Measurements from ENCODE around the gene IQCE.

The IQCE gene

DNA sequence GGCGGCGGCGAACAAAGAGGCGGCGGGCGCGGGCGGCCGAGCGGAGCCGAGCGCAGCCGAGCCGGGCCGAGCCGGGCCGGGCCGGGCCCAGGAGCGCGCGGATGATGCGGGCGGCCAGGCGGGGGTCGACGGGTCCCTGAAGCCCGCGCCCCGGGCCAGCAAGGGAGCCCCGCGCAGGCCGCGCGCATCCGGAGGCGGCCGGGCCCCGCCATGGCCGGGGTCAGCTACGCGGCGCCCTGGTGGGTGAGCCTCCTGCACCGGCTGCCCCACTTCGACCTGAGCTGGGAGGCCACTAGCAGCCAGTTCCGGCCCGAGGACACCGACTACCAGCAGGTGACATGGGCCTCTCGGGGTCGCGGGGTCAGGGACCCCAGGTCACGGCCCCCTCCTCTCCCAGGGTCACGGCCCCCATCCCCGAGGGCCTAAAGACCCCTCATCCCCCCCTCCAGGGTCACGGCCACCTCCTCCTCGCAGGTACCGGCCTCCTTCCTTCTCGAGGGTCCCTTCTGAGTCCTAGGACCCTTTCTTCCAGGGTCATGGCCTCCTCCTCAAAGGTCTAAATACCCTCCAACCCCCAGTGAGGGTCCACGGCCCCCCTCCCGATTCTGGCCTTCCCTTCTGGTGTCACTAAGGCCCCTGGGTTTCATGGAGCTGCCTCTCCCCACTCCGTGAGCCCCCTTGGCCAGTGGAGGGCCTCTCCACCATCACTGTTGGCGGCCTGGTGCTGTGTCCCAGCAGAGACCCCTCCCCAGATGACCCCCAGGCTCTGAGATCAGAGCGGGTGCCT is 73.4 kb downstream of the IQCE start, which contains the start of gene TTYH3:
TSS of gene TTYH3 (plus strand) at position 41 of the 787 bp plus-strand sequence. CDS start at position 211, 170 bp downstream.
- peak in 1 of 2 donors; percentile 21 for DNase-seq (ENCODE audit: low read depth in 1 of 2, low spot score in 1 of 2)

- DNase-seq (ENCODE audit: low read depth in 1 of 2, low spot score in 1 of 2), result peak; percentile 10 to 40
Observed at GRCh38 chr7:2632733-2633537, 74.2 kb downstream of the IQCE start.

GRCh38 chr7:2633538-2634266 is 74.9 kb downstream of the IQCE start:
- DNase-seq (ENCODE audit: low read depth in 1 of 2, low spot score in 1 of 2), result peak in 1 of 2 donors; percentile 30

DNA sequence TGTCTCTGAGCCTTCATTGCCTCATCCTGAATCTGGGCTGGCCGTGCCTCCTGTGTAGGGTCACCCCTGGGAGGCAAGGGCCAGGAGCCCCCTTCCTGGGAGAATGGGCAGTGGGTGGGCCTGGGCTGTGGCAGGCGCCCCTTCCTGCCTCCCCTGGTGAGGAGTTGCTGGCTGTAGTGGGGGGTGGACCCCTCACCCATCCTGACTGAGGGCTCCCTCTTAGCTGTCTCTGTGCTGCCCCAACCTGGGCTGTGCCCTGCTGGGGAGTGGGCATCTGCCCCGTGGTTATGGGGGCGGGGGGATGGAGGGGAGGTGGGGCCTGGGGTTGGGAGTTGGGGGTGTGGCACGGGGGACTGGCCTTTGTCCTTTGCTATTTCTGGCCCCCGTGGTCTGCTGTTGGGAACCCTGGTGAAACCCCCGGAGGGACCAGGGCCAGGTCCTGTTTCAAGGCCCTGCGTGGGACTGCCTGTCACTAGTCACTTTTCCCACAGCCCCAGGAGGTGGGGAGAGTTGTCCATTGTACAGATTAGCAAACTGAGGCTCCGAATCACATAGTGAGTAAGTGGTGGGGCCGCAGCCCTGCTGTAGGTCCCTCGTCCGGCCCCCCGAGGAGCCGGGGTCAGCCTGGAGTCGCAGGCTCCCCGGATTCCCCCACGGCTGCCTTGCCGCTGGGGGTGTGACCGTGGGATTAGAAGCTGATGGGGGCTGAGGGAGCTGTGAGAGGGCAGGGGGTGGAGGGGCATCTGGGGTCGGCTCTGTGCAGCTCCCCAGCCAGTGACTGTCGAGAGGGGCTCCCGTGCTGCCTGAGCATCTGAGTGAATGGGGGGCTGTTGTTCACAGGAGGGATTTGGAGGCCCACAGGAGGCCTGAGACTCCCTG is 75.7 kb downstream of the IQCE start:
- no peak for DNase-seq (ENCODE audit: low read depth in 1 of 2, low spot score in 1 of 2)

GRCh38 chr7:2635148-2635668 is 76.4 kb downstream of the IQCE start:
- DNase-seq (ENCODE audit: low read depth in 1 of 2, low spot score in 1 of 2), result no peak

DNA sequence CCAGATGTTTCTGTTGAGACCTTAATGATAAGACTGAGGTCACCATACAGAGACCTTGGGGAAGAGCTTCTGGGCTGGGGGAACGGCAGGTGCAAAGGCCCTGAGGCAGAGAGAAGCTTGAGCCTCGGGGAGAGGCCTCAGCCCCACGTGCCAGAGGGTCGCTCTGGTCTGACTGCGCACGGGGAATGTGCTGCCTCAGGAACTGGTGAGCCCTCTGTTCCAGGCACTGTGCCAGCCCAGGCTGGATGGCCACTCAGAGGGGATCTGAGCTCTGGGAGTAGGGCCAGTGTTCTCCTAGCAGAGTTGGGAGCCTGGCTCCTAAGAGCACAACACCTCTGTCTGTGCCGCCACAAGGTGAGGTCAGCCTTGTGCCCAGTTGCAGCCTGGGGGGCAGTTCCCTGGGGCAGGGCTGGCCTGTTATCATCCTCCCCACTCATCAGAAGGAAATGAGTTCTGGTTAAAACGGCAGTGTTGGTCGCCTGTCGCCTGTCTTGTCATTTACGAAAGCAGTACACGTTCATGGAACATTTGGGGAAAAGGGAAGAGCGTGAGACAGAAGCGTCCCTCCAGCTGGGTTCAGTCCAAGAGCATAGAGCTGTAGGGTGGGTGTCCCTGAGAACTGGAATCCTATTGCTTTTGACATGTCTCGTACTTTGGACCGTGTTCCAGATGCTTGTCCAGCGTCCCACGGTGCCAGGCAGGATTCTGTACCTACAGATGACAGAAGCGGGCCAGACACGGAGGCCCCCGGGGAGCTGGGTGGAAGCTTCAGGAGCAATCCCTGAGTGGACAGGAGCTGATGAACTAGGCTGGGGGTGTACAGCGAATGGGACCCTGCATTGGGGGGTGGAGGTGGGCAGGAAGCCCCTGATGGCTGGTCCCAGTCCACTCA is 77.3 kb downstream of the IQCE start:
- DNase-seq (ENCODE audit: low read depth in 1 of 2, low spot score in 1 of 2), result no peak

DNA sequence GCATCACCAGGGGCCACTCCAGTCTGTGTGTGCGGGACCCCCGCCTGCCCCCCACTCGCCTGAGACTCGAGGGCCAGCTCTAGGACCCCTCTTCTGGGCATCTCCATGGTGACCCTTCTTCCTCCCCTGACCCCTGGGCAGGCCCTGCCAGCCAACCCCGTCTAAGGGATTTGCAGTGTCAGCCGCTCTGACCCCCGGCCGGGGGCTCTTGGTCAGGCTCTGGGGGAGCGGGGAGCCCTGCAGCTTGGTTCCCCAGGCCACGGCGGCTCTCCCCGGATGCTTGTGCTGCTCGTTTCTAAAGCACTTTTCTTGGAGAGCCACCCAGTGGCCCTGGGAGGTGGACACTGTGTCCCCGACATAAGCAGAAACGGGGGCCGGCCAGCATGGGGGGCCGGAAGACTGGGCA is 78.3 kb downstream of the IQCE start:
- no peak for DNase-seq (ENCODE audit: low read depth in 1 of 2, low spot score in 1 of 2)

DNA sequence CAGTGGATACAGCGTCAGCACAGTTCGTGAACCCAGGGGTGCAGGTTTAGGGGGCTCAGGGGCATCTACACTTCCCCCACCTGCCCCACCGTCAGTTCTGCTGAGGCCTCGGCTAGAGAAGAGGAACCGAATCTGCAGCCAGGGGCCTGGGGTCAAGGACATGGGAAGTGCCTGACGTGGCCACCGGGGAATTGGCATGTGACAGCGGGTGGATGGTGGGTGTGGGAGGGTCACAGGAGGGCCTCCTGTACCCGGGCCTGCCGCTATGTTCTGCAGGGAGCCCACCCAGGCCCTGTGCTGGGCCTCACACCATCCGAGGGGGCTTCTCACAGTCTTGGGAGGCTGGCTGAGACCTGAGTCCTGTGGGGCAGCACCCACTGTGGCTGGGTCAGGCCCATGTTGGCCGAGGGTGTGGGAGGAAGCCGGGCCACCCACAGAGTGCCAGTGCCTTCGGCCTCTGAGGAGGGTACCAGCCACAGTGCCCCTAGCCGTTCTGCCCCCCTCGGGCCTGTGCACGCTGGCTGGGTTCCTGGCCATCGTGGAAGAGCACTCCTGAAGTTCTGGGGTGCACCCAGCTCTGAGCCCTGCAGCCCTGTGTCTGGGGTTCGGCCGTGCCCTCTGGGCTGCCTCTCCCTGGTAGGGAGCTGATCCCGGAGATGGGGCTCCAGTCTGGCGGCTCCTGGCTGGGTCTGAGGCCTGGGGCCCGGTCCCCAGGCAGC is 78.9 kb downstream of the IQCE start:
- DNase-seq (ENCODE audit: low read depth in 1 of 2, low spot score in 1 of 2), result no peak

DNA sequence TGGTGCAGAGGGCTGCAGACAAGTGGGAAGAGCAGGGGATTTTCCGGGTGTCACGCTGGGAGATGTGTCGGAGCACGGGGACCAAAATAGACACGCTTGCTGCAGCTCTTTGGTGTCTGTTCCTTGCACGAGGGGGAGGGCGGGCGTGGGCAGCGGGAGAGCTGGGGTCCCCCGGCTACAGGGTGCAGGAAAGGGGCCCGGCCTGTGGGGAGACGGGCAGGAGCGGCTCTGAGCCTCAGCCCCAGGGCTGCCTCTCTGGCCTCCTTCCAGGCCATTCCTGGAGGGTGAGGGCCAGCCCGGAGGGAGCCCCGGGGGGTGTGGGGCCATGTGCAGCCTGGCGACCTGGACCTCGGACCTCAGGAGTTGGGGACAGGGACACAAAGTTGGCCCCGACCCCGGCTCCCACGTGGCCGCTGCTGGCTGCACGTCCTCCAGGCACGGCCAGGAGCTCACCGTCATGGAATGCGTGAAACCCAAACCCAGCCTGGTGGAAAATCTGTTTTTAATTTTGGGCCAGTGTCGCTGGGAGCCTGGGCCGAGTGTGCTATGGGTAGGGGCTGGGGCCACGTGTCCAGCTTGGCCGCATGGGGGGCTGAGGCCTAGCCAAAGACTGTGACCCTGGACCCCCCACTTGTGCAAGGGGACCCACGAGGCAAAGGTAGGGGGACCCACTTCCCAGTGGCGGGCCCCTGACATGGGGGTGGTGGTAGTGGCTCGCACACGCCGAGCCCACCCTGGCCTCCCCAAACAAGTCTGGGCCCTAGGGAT is 79.6 kb downstream of the IQCE start:
- no peak for DNase-seq (ENCODE audit: low read depth in 1 of 2, low spot score in 1 of 2)

DNA sequence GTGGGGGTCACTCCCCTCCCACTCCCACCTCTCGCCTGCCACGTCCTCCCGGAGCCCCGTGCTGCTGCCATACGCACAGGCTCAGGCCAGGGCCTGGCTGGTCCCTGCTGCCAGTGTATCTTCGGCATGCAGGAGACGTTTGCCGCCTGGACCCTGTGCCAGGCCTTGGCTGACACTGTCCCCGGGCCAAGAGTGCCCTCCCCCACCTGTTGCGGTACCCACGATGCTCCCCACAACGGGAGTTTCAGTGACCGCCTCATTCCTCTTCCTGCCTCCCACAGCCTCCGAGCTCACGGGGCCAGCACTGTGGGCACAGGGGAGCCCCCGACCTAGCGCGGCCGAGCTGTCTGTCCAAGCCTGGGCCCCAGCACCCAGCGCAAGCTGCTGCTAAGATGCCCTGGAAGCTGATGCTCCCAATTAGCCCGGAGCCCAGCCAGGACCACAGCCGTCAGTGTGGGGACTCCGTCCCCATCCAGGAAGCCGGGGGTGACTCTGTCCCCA is 80.5 kb downstream of the IQCE start:
- DNase-seq (ENCODE audit: low read depth in 1 of 2, low spot score in 1 of 2), result no peak

GRCh38 chr7:2639695-2640481 is 81.1 kb downstream of the IQCE start:
- DNase-seq (ENCODE audit: low read depth in 1 of 2, low spot score in 1 of 2), result no peak

DNA sequence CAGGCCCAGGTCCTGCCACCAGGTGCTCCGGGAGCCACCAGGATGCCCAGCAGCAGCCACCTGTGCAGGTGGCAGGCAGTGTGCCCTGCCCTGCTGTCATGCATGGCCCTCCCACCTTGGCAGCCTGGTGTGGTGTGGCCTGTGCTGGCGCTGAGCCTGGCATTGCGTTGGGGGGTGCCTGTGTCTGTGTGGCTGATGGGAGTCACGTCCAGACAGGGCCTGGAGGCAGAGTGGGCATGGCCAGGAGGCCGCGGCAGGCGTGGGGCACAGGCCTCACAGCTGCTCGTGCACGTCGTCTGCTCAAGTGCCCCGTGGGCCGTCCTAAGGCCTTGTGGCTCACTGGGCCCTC is 81.7 kb downstream of the IQCE start:
- DNase-seq (ENCODE audit: low read depth in 1 of 2, low spot score in 1 of 2), result no peak

GRCh38 chr7:2640846-2641316 is 82.1 kb downstream of the IQCE start:
- no peak for DNase-seq (ENCODE audit: low read depth in 1 of 2, low spot score in 1 of 2)

GRCh38 chr7:2641406-2642393 is 82.9 kb downstream of the IQCE start:
- DNase-seq (ENCODE audit: low read depth in 1 of 2, low spot score in 1 of 2), result no peak

DNA sequence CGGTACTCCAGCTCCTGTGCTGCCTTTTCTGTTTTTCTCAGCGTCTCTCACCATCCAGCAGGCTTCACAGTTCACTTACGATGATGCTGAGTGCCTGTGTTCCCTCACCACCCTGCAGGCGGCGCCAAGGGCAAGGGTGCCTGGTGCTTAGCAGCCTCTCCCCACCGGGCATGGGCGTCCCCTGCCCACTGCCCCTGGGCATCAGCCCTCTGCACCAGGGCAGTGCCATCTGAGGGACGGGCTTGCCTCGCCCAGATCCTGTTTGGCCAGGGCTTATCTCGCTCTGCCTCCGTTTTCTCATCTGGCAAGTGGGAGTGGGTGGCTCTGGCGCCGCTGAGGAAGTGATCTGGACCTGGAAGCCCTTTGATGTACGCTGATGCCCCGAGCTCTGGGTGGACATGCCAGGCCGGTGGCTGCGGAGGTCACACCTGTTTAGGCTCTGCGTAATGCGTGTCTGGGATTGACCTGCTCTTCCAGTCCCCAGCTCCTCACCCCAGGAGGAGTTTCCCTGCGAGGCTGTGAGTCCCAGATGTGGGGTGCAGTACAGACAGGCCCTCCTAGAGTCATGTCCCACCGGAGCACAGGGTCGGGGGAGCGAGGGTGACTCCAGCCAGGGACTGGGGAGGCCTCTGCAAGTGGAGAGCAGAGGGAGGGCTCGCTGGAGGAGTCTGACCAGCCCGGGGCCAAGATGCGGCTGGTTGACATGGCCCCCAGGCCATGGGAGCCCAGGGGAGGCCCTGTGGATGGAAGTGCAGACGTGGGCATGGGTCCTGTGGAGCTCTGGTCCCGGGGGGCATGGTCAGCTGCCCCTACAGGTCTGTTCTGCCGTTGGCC is 84.8 kb downstream of the IQCE start:
- DNase-seq (ENCODE audit: low read depth in 1 of 2, low spot score in 1 of 2), result no peak

All from activated CD4-positive, alpha-beta T cell treated with anti-CD3 and anti-CD28 coated beads, Interleukin-2, amount 50 U/mL, for 24 hours (primary cell).